ENCODE measurements around the gene COL17A1.

Gene COL17A1

DNA sequence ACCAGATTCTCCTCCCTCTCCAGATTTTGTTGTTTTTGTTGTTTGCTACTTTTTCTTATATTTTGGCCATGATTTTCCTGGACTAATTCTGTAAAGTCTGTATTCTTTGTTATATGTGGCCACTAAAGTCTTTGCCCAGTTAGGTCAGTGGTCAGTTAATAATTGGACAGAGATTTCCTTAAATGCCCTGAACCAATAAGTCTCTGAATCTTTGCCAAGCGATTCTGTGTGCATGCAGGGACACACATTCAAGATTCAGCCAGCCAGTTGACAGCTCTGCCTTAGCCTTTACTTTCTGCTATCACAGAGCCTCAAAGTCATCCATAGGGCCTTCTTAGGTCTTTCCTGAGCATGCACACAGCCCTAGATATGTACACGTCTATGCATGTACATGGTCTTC, 11.0 kb upstream of the COL17A1 start:
- no peak for DNase-seq (ENCODE audit: low read depth)

DNA sequence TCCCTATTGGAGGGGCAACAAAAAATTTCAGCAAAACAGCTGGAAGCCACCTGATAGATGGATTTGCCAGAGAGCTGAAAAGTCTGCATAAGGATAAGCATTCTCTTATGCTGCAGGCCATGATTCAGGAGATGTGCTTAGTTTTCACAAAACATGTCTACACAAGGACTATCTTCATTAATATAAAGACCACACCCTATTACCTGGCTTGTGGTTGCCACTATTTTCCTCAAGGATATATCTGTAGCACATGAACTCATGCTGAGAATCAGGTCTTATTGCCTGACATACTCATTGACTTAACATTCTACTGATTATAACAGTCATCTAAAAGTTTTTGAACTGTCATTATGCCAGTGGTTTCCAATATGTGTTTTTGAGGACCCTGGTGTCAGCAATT, 7.1 kb upstream of the COL17A1 start:
- DNase-seq (ENCODE audit: low read depth): no peak

DNA sequence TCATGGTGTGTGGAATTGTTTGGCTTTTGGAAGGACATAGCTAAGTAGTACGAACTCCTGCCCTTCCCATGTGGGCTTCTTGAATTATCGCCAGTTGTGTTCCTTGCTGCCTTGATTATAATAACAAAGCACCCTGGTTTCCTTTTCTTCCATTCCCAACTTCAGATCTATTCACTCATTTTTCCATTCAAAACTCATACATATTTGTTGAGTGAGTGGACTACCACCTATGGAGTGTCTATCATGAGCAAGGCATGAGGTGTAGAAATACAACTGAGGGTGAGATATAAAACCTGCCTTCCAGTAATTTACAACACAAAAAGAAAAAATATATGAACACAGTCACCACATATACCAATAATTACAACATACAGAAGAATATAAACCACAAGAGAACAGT, 4.9 kb upstream of the COL17A1 start:
- no peak for DNase-seq (ENCODE audit: low read depth)

DNA sequence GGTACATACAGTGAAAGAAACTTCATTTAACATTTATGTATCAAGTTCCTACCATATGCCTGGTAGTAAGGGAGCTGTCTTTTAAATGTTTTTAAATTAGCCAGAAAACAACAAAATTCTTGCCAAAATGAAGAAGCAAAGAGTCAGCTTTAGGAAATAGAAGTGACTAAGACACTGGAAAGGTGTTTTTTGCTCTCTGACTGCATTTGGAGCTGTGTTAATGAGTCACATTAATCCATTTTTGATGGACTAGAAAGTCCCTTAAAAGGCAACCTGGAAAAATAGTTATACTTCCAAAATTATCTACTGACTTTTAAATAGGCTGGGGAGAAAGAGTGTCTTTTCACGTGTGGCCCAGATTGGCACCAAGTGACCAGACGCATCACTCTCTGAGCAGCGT, 3.9 kb upstream of the COL17A1 start:
- DNase-seq (ENCODE audit: low read depth): no peak

DNA sequence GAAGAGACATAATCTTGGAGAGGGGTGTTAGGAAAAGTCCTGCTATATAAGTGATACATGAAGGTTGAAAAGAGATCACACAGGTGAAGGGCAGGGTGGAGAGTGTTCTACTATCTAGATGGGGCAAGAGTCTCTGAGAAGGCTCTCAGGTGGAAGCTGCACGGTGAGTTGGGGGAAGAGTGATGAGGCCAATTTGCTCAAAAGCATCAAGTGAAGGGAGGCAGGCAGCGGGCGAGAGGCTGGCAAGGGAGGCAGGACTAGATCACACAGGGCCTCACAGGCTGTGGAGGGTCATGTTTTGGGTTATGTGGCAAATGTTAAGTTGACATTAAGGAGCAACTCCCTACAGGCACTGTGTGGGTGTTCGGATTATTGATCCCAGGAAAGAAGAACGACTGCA, 2.6 kb upstream of the COL17A1 start:
- DNase-seq (ENCODE audit: low read depth): no peak

DNA sequence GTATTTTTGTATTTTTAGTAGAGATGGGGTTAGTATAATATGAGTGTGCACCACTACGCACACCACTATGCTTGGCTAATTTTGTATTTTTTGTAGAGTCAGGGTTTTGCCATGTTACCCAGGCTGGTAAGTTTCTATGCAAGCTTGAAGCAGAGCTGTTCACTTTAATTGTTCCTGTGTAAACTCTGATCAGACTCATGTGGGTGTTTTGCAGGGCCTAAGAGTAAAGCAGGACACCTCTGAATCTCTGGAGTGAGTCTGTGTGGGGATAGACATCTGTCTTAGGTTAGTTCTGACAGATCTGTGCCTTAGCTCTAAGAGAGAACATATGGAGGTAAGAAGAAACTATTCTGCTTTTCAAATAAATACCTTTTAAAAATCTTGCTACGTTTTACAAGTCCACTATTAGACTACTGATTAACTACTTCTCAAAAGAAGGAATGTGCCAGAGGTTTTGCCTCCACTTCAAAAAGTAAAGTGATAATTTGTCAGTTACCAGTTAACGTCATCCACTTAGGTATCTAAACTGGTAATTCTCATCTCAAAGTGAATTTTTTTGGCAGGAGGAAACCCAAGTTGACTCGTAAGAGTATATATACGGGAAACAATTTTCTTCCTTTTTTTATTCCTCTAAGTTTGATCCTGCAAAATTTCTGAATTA, 1.1 kb downstream of the COL17A1 start:
- no peak for DNase-seq (ENCODE audit: low read depth)

DNA sequence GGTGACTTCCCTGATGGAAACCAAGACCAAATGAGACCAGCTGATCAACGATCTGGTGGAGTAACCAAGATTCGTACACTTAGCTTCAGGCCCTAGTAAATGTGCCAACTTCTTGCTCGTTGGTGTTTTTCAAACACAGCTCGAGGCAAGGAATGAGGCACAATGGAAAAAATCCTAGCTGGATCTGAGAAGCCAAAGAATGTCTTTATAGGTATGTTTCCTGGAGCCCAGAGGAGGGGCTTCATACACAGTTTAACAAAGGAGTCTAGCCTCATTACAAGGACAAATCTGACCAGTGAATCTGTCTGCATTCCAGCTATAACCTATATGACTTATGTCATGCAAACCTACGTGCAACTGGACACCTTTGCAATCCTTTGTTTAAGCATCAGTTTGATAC, 3.7 kb downstream of the COL17A1 start:
- no peak for DNase-seq (ENCODE audit: low read depth)

DNA sequence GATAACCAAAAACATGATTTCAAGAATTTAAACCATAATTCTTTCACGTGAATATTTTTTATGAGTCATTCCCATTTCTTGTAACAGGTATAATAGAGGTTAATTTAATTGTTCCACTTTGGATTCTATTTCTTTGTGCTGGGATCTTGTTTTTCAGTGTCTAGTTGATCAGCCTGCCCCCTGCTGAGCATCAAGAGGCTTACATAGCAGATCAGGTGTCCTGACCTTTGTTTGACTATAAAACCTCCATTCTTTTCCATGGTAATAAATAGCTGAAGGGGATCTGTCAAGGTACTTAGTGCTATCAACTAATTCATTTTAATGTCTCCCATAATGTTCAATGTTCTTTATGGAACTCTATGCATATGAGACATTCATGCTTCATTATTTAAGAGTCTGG, 4.9 kb downstream of the COL17A1 start:
- DNase-seq (ENCODE audit: low read depth): no peak

DNA sequence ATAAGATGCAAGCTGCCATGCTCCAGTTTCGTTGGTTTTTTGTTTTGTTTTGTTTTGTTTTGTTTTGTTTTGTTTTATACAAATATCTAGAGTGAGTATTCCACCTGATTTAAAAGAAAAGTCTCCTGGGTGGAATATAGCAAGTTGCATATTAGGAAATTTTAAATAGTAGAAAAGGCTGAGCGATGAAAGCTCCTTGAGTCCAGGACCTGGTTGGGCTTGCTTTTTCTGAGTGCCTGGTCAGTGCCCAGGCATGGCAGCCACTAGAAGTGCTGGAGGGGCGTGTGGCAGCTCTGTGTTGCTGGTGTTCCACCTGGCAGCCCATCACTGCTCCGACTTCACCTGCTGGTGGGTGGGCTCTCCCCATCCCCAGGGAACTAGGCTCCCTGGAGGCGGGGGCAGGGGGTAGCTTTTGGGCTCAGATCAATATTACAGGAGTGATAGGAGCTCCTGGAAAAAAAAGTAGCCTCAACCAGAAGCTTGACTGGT, 8.0 kb downstream of the COL17A1 start:
- DNase-seq (ENCODE audit: low read depth): no peak

DNA sequence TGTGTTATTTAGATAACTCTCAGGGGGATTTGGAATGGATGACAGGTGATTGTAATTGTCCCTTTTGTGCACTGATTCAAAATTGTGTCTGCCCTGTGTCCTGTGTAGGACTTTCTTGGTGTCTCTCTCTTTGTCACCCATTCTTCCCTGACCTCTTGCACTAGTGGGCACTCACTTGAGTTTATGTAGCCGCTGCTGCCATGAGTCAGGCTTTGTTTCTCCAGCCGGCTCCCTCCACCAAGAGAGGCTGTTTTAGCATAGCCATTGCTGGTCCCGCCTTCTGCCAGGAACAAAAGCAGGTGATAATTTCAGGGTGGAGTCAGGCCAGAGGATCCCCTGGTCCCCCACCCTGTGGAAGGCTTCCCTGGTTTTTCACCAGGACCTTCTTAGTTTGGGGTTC, 8.4 kb downstream of the COL17A1 start:
- no peak for DNase-seq (ENCODE audit: low read depth)

DNA sequence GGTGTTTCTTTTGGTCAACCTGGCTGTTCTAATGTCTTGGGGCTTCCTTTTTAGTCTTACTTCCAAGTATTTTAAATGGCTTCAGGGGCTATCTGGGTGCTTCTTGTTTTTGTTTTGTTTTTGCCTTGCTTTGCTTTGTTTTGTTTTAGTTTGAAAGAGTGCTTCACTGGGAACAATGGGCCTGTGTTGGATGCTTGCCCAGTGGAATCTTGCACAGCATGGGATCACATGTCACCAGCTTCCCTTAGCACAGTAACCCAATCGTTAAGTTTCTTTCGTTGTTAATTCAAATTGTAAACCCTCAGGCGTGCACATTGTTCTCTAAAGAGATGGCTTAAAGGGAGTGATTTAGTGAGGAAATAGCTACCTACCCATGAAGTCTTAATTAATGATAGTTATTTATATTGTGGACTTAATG, 8.9 kb downstream of the COL17A1 start:
- no peak for DNase-seq (ENCODE audit: low read depth)

DNA sequence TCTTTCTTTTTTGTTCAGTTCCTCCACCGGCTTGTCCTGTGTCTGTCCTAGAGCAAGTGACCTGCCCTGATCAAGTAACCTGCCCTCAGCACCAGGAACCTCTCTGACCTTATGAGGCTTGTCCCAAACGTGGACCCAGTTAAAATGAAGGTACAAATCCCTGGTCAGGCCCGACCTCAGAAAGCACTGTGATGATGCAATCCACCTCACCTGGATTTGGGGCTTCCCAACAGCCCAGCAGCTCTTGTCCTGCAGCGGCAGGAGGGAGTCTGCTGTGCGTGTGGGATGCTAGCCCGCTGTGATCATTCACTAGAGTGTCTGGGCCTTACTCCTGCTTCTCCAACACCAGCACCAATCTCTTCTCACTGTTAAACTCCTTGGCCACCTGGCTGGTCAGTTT, 11.2 kb downstream of the COL17A1 start:
- DNase-seq (ENCODE audit: low read depth): no peak

DNA sequence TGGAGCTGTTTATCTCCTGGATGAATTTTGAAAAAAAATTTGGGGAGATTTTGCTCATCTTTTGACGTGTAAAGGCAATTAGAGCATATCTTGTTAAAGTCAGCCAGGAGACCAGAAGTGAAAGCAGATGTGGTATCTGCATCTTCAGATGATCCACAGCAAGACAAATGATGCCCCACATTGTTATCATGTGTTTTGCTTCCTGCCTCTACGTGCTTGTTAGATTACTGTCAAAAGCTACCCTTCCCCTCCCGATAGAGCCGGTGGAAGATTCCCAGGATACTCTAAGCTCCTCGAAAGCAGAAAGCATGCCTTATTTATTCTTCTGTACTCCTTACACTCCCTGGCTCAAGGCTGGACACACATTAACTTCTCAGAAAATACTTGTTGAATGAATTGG, 12.9 kb downstream of the COL17A1 start:
- DNase-seq (ENCODE audit: low read depth): no peak

DNA sequence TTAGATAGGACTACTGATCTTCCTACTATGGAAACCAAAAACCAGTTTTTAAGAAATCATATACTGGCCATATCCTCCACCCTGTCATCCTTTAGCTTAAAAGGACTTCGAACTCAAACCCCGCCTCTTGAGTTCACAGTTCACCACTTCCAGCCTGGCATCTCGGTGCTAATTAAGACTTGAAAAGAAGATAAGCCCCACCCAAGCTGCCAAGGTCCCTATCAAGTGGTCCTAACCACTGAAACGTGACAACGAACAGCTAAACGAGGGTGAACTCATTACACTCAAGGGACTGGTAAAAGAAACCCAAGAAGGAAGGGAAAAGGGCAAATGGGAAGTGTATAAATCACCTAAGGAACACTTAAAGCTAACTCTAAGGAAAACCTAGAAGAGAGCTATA, 16.1 kb downstream of the COL17A1 start:
- DNase-seq (ENCODE audit: low read depth): no peak

DNA sequence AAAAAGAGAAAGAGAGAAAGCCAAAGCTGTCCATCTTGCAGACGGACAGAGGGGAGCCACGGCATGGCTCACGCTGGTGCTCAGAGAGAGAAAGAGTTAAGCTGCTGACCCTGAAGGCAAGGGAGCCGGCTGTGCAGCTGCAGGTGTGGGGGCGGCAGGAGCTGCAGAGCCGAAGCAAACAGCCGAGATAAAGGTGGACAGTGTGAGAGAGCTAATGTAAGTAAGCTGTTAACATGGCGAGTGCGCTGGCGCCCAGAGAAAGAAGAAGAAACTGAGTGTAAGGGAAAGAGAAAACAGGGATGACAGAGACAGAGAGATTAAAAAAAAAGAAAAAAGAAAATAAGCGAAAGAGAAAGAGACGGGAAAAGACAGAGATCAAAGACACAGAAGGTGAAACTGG, 18.2 kb downstream of the COL17A1 start:
- no peak for DNase-seq (ENCODE audit: low read depth)

DNA sequence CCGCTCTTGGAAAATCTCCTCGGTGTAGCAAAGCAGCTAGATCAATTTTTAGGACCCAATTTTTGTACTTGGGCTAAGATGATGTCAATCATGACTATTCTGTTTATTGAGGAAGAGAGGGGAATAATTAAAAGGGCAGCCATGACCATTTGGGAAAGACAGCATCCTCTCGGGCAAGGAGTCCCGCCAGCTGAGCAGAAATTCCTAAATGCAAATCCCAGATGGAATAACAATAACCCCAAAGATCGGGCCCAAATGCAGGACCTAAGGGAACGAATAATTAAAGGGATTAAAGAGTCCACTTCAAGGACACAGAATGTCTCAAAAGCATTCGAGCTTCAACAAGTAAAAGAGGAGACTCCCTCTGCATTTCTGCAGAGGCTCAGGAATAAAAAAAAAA, 18.7 kb downstream of the COL17A1 start:
- no peak for DNase-seq (ENCODE audit: low read depth)

DNA sequence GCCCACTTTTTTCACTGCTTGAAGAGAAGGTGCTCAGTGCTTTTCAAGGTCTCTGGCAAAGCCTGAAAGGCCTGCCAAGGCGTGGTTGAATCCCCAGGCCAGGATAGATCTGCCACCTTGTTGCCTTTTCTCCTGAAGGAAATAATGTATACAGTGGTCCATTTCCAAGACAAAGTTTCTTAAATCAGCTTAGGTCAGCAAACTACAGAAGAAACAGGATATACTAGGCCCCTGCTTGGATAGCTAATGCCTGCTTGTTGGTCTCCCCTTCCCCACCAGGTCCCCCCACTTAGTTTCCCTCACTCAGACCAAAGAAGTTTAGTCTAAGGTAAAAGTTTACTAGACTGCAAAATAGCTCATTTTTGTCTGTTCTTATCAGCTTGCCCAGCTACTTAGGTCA, 19.9 kb downstream of the COL17A1 start:
- no peak for DNase-seq (ENCODE audit: low read depth)

DNA sequence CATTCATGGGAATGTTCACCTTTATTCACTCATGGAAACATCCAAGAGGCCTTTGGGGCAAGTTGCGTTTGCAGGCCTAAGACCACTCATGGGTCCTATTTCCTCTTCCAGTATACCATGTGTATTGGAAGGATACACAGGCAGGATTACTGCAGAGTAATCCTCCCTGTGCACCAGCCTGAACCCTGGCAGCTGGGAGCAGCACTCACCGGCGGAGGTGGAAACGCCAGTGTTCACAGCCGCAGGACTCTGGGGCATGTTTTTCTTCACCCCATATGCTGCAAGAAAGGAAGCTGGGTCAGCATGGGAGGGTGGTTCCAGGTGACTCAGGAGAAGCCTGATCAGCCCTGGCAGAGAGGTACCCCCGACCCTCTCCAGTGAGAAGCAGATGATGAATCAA, 24.5 kb downstream of the COL17A1 start:
- no peak for DNase-seq (ENCODE audit: low read depth)

DNA sequence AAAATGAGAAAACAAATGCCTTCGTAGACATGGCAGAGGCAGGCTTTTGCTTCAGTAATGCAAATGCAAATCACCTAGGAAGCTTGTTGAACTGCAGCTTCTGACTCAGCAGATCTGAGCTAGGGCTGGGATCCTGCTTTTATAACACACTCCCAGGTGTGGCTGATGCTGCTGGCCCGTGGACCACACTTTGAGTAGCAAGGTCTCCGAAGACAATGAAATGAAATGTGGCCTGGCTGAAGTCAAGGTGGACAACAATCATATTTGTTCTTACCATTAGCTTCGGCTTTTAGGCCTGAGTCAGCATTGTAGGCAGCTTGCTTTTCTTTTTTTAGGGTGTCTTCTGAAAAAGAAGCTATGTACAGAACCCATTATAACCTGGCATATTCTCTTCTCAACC, 26.3 kb downstream of the COL17A1 start:
- DNase-seq (ENCODE audit: low read depth): no peak

DNA sequence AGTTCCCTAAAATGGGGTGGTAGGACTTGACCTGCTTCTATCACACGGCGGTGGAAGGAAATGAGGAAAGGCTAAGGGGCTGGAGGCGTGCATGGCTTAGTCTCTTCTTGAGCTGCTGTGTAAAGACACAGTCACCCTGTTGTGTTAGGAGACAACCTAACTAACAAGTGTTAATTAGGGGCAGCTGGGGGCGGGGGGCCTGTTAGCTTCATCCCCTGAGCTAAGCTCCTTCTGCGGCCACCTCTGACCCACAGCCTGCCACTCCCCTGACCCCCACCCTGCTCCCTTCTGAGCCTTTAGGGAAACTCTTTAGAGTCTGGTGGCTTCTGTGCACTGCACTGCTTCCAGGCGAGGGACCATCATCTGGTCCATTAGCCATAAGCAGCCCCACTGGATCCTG, 28.0 kb downstream of the COL17A1 start:
- no peak for DNase-seq (ENCODE audit: low read depth)

DNA sequence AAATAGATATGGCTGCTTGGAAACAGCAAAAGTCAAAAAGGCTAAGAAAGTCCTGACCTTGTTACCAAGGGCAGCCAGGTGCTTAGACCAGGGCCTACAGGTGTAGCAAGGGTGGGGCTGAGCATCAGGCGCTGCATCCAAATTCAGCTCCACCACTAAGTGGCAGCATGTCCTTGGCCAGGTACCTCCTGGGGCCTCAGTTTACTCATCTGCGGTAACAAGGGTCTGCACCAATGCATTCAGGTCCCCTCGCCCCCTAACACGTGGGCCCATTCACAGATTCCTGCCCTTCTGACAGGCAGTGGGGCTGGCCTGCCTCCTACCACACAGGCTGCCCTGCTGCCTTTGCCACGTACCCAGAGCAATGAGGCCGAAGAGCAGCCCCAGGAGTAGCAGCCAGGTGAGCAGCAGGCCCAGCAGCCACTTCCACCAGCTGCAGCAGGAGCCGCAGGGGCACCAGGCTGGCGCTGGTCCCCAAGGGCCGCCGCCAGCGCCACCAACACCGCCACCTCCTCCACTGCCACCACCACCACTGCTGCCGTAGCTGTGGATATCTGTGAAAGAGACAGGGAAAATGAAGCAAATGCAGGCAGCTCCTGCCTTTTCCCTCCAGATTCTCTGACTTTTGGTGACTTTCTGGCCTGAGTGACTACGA, 28.9 kb downstream of the COL17A1 start:
- no peak for DNase-seq (ENCODE audit: low read depth)

DNA sequence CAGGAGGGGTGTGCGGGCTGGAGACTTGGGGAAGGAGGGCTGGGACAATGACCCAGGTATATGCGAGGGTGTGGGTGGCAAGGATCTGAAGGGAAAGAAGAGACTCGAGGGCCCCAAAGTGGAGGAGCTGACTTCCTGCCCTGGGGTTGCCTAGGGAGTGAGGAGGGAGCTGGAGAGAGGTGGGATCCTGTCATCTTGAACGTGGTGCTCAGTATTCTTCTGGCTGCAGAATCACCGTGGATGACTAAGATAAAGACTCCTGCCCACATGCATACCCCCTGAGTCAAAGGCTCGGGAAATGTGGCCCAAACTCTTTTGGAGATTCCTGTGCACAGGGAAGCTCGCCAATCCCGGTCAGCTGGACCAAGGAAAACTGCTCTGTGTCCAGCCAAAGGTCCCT, 31.2 kb downstream of the COL17A1 start:
- peak; percentile 51 for DNase-seq (ENCODE audit: low read depth)

DNA sequence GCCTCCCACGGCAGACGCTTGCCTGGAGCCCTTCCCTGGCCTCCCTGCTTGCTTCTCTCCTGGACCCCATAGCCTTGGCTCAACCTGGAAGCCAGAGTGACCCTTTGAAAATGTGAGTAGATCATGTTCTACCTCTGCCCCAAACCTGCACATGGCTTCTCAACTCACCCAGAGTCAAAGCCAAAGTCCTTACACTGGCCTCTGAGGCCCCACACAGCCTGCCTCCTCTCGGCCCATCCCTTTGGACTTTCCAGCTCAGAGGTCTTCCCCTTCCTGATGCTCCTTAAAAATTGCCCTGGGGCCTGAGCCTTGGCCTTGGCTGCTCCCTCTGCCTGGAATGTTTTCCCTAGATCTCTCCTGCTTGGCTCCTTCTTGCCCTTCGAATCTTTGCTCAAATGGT, 32.5 kb downstream of the COL17A1 start:
- no peak for DNase-seq (ENCODE audit: low read depth)

DNA sequence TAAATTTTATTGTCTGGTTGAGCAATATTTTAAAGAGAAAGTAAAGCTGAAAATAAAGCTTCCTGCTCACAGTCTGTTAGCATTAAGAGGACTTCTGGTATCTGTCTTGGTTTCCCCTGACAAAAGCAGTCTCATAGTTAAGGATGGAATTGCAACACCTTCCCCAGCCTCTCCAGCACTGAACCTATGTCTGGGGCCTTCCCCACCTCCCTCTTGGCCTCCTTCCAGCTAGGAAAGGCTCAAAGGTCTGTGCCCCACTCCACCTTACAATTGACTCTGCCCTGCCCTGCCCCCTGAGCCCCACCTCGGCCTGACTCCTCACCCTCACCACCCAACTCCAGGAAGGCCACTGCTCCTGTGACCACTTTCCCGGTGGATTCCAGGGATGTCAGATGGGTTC, 33.2 kb downstream of the COL17A1 start:
- DNase-seq (ENCODE audit: low read depth): no peak
